GM12864 (cell line): ENCODE results near the gene ZNHIT1.

Experiments
- DNase-seq: peaks from one replicate; pipeline ENCODE4 v3.0.0-alpha.2; 2011; ENCODE audit warnings: low read depth
- H3K4me3 ChIP-seq: 2 replicates; pipeline ENCODE4 v1.5.1; 2011; ENCODE audit warnings: mild to moderate bottlenecking, low read depth, low read length, control low read depth
- CTCF ChIP-seq: IDR thresholded peaks from 2 replicates; pipeline ENCODE4 v1.5.1; 2011; ENCODE audit warnings: low read depth, mild to moderate bottlenecking, moderate library complexity, low read length, control low read depth, inconsistent platforms; ENCODE audit errors: missing control alignments

The ZNHIT1 gene

GRCh38 chr7:101179117-101179516, 38.8 kb upstream of the ZNHIT1 start:
- H3K4me3 ChIP-seq, result no peak overlapping the region
- no peak for DNase-seq

GRCh38 chr7:101179713-101180112, 38.3 kb upstream of the ZNHIT1 start:
- no peak for DNase-seq
- no peak for TF ChIP-seq CTCF
- no peak overlapping the region for H3K4me3 ChIP-seq

More at GRCh38 chr7:101179117-101179516, 38.8 kb upstream of the ZNHIT1 start:
- no peak for TF ChIP-seq CTCF

- H3K4me3 ChIP-seq, result no peak within 1 kb of the TSS
- TF ChIP-seq CTCF, result no peak
- no peak for DNase-seq
Measured at GRCh38 chr7:101180130-101180755, 37.7 kb upstream of the ZNHIT1 start, which contains the start of gene NAT16. NAT16 (minus strand) TSS chr7:101180293; CDS start chr7:101174807, 5,486 bp downstream.

- H3K4me3 ChIP-seq, result no peak overlapping the region
- TF ChIP-seq CTCF, result no peak
- DNase-seq, result no peak
Measured at GRCh38 chr7:101185258-101185839, 32.6 kb upstream of the ZNHIT1 start.

GRCh38 chr7:101186194-101186593, 31.8 kb upstream of the ZNHIT1 start:
- DNase-seq, result no peak
- TF ChIP-seq CTCF, result no peak
- H3K4me3 ChIP-seq, result no peak overlapping the region

GRCh38 chr7:101186844-101187428, 31.0 kb upstream of the ZNHIT1 start:
- TF ChIP-seq CTCF, result no peak
- DNase-seq, result no peak
- H3K4me3 ChIP-seq, result no peak overlapping the region
